ENCODE data around the gene C9orf57. TPM values are rescaled to one million over a fixed set of nuclear protein-coding genes. Genes with fewer than 3 reads are reported as not detected.
"Not testable (repeated sequence)": the region's sequence is repeated elsewhere in the genome, so short reads cannot be mapped to it uniquely, and the experiment has no call there.

The C9orf57 gene
- total and polyA plus RNA-seq, 8 donors = not detected

DNA sequence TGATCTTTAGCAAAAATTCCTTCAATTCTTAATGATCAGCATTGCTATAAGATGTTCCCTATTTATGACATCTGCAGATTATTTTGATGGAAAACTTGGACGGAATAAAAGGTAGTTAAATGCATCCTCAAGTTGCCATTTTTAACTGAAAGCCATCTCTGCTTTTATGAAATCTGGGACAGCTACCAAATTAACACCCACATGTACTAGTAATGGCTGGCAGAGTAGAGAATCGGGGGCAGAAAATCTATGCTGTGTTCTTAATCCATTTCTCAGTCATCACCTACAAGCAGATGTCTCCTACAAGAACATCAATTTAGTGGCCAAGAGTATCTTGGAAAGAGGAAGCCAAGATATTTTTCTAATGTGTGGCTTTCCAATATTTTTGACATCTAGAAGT, 22.1 kb upstream of the C9orf57 start:
- WGBS, 5 donors = 76 to 98% (median 86%) methylated on average over 2 of the region's 2 CpGs

DNA sequence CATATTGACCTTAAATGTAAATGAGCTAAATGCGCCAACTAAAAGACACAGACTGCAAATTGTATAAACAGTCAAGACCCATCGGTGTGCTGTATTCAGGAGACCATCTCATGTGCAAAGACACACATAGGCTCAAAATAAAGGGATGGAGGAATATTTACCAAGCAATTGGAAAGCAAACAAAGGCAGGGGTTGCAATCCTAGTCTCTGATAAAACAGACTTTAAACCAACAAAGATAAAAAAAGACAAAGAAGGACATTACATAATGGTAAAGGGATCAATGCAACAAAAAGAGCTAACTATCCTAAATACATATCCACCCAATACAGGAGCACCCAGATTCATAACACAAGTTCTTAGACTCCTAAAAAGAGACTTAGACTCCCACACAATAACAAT, 14.3 kb upstream of the C9orf57 start:
- DNase-seq; H3K4me1 ChIP-seq; intact Hi-C loops (cut with DNase I; ENCODE audit: low total_unique reads); H3K27me3 ChIP-seq; H3K27ac ChIP-seq; H3K4me3 ChIP-seq; H3K36me3 ChIP-seq: not testable (repeated sequence)
- peaks cover 0 to 15% (median 6%) of the 10 kb centered on the region in 4 donors for H3K9me3 ChIP-seq
- WGBS, 5 donors = 59 to 79% (median 69%) methylated on average over 2 of the region's 2 CpGs

More for the DNA sequence above, 22.1 kb upstream of the C9orf57 start:
- no peaks in the 10 kb centered on the region for H3K36me3 ChIP-seq
- TF ChIP-seq POLR2A (IDR thresholded peaks at IDR 0.05) (no peak), POLR2AphosphoS5 (IDR thresholded peaks at IDR 0.05) (no peak), EP300 (IDR thresholded peaks at IDR 0.05) (no peak)
- TF ChIP-seq, protein P1, sequence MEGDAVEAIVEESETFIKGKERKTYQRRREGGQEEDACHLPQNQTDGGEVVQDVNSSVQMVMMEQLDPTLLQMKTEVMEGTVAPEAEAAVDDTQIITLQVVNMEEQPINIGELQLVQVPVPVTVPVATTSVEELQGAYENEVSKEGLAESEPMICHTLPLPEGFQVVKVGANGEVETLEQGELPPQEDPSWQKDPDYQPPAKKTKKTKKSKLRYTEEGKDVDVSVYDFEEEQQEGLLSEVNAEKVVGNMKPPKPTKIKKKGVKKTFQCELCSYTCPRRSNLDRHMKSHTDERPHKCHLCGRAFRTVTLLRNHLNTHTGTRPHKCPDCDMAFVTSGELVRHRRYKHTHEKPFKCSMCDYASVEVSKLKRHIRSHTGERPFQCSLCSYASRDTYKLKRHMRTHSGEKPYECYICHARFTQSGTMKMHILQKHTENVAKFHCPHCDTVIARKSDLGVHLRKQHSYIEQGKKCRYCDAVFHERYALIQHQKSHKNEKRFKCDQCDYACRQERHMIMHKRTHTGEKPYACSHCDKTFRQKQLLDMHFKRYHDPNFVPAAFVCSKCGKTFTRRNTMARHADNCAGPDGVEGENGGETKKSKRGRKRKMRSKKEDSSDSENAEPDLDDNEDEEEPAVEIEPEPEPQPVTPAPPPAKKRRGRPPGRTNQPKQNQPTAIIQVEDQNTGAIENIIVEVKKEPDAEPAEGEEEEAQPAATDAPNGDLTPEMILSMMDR (IDR thresholded peaks at IDR 0.05) = no peak
- no peaks in the 10 kb centered on the region for H3K4me1 ChIP-seq
- no peak for DNase-seq
- H3K9me3 ChIP-seq = no peaks in the 10 kb centered on the region
- no peaks in the 10 kb centered on the region for H3K27me3 ChIP-seq
- no peak overlapping the region for H3K4me3 ChIP-seq
- intact Hi-C loops (cut with DNase I; ENCODE audit: low total_unique reads) = no loop called here
- H3K27ac ChIP-seq = no peak overlapping the region

DNA sequence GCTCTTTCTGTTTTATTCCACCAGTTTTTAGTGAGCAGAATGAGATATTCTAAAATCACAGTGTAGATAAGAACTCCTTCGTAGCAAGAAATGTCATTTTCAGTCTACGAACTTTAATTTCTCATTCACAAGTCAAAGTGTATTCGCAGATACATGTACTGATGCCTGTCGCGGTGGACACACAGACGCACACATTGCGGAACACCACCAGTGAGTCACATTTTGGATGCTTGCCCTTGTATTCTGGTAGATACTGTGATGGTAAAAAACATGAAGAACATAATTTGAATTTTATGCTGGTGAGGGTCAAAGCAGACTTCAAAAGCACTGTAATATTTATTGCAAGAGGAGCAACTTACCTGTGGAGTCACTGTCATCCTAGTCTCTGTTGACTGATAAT, 4.7 kb upstream of the C9orf57 start:
- WGBS, 5 donors = 73 to 79% (median 77%) methylated on average over 7 of the region's 7 CpGs
- Histone ChIP-seq H3K4me3 (no peak overlapping the region), H3K27ac (no peak overlapping the region), H3K36me3 (no peaks in the 10 kb centered on the region), H3K4me1 (no peaks in the 10 kb centered on the region), H3K9me3 (no peaks in the 10 kb centered on the region), H3K27me3 (no peaks in the 10 kb centered on the region)
- no peak for TF ChIP-seq EP300 (IDR thresholded peaks at IDR 0.05)
- TF ChIP-seq POLR2AphosphoS5 (IDR thresholded peaks at IDR 0.05) = no peak
- TF ChIP-seq POLR2A (IDR thresholded peaks at IDR 0.05) = no peak
- TF ChIP-seq, protein P1 (IDR thresholded peaks at IDR 0.05) = no peak
- DNase-seq = no peak
- intact Hi-C loops (cut with DNase I; ENCODE audit: low total_unique reads) = no loop called here

DNA sequence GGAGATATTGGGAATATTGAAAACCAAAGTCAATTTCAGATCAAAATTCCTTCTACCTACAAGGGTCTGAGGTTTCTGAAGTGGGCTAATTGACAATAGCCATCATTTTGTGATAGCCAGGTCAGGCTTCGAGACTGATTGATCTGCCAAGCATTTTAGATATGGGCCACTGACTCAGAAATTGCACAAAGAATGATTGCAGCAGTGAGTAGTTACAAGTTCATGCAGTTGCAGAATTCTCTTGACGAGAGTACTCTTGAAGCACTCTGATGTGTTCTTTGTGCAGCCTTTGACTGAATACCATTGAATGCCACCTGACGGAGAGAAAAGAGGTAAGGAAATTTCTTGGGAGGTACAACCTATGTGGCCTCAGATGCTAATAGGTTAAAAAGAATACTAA, 8.3 kb downstream of the C9orf57 start:
- no peaks in the 10 kb centered on the region for H3K4me1 ChIP-seq
- 74 to 94% (median 89%) methylated on average over 3 of the region's 3 CpGs for WGBS, 5 donors
- intact Hi-C loops (cut with DNase I; ENCODE audit: low total_unique reads) = no loop called here

DNA sequence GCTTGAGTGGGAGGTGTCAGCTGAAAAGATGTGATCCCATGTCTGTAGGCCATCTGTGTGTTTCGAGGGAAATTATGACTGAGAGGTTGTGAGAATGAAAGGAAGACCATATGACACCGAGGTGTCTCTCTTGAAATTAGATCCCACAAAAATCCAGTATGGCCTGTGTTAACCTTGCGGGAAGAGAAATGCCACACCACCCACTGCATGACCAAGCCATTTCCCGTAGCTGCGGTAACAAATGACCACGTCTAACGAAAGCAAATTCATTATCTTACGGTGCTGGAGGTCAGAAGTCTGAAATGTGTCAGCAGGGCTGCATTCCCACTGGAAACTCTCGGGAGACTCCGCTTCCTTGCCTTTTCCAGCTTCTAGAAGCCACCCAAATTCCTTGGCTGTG, 11.6 kb downstream of the C9orf57 start:
- Histone ChIP-seq H3K9me3 (no peaks in the 10 kb centered on the region), H3K4me1 (no peaks in the 10 kb centered on the region), H3K27me3 (no peaks in the 10 kb centered on the region), H3K27ac (no peak overlapping the region), H3K4me3 (no peak overlapping the region), H3K36me3 (no peaks in the 10 kb centered on the region)
- TF ChIP-seq, protein P1 (IDR thresholded peaks at IDR 0.05) = no peak
- TF ChIP-seq POLR2A (IDR thresholded peaks at IDR 0.05) = no peak
- no peak for TF ChIP-seq POLR2AphosphoS5 (IDR thresholded peaks at IDR 0.05)
- WGBS, 5 donors = 71 to 89% (median 85%) methylated on average over 10 of the region's 10 CpGs
- no peak for DNase-seq
- intact Hi-C loops (cut with DNase I; ENCODE audit: low total_unique reads) = no loop called here

More for the DNA sequence above, 8.3 kb downstream of the C9orf57 start:
- Histone ChIP-seq H3K27ac (no peak overlapping the region), H3K4me3 (no peak overlapping the region), H3K9me3 (no peaks in the 10 kb centered on the region), H3K27me3 (no peaks in the 10 kb centered on the region), H3K36me3 (no peaks in the 10 kb centered on the region)
- TF ChIP-seq POLR2AphosphoS5 (IDR thresholded peaks at IDR 0.05) = no peak
- TF ChIP-seq, protein P1 (IDR thresholded peaks at IDR 0.05) = no peak
- TF ChIP-seq POLR2A (IDR thresholded peaks at IDR 0.05) = no peak
- TF ChIP-seq EP300 (IDR thresholded peaks at IDR 0.05) = no peak
- DNase-seq = no peak
